PC-3 (cell line): ENCODE data around the gene WDR72. TPM values are rescaled to one million over a fixed set of nuclear protein-coding genes. Genes with fewer than 3 reads are reported as not detected.

Experiments used
- ATAC-seq: fragments of 200-7000 bp; cut with Tn5 transposase; 2 replicates; pipeline ENCODE4 v1.9.1; 2020; ENCODE audit warnings: mild to moderate bottlenecking, moderate library complexity
- BruUV-seq: library from RNA; stranded (reverse); fragments of 400-500 nt; replicated peaks from 2 replicates; lab custom pipeline; 2021; lab: Mats Ljungman, UMichigan
- CTCF ChIA-PET: fragments of 300-600 bp; sonication (Branson Sonifier 250); formaldehyde crosslinking; loops from one replicate; lab custom pipeline; 2022; ENCODE audit warnings: antibody characterized with exemption; lab: Charles Lee
- POLR2A ChIA-PET: fragments of 300-600 bp; sonication (Branson Sonifier 250); formaldehyde crosslinking; loops from one replicate; lab custom pipeline; 2022; ENCODE audit warnings: antibody characterized with exemption; ENCODE audit not compliant: unreplicated experiment; lab: Charles Lee
- DNase-seq: peaks from one replicate; pipeline ENCODE4 v3.0.0-alpha.2; 2015
- H2AFZ ChIP-seq: fragments of 300-600 bp; sonication (generic); 2 replicates; pipeline ENCODE4 v1.6.0; 2016; ENCODE audit warnings: antibody characterized with exemption, low read length
- H3F3A ChIP-seq: fragments of 300-600 bp; sonication (generic); one replicate; pipeline ENCODE4 v1.6.0; 2017; ENCODE audit warnings: antibody characterized with exemption, low read length, control low read depth, mild to moderate bottlenecking; ENCODE audit not compliant: unreplicated experiment
- H3K27ac ChIP-seq: fragments of 300-600 bp; sonication (generic); 2 replicates; pipeline ENCODE4 v1.5.1; 2016; ENCODE audit warnings: mild to moderate bottlenecking, low read length
- H3K27me3 ChIP-seq: fragments of 300-600 bp; sonication (generic); 2 replicates; pipeline ENCODE4 v1.6.1; 2016; ENCODE audit warnings: low read length, mixed read lengths
- H3K36me3 ChIP-seq: fragments of 300-600 bp; sonication (generic); 2 replicates; pipeline ENCODE4 v1.6.1; 2016; ENCODE audit warnings: low read depth, mixed run types, low read length, mixed read lengths
- H3K4me1 ChIP-seq: fragments of 300-600 bp; sonication (generic); 2 replicates; pipeline ENCODE4 v1.5.1; 2016; ENCODE audit warnings: low read length; ENCODE audit not compliant: insufficient read depth
- H3K4me2 ChIP-seq: fragments of 300-600 bp; sonication (generic); 2 replicates; pipeline ENCODE4 v1.6.0; 2016; ENCODE audit warnings: low read length
- H3K4me3 ChIP-seq: fragments of 300-600 bp; sonication (generic); 2 replicates; pipeline ENCODE4 v1.5.1; 2016; ENCODE audit warnings: mild to moderate bottlenecking, low read length, mixed read lengths
- H3K79me2 ChIP-seq: fragments of 300-600 bp; sonication (generic); 2 replicates; pipeline ENCODE4 v1.6.1; 2017; ENCODE audit warnings: low read length, mixed read lengths
- H3K9ac ChIP-seq: fragments of 300-600 bp; sonication (generic); 2 replicates; pipeline ENCODE4 v1.6.0; 2016; ENCODE audit warnings: mild to moderate bottlenecking, low read length
- H3K9me2 ChIP-seq: fragments of 300-600 bp; sonication (generic); replicated peaks from 2 replicates; pipeline ENCODE4 v1.6.1; 2016; ENCODE audit warnings: mixed run types, low read length, mixed read lengths
- H3K9me3 ChIP-seq: fragments of 300-600 bp; sonication (generic); 2 replicates; pipeline ENCODE4 v1.6.1; 2016; ENCODE audit warnings: low read length, mixed read lengths
- H4K20me1 ChIP-seq: fragments of 300-600 bp; sonication (generic); 2 replicates; pipeline ENCODE4 v1.6.1; 2016; ENCODE audit warnings: low read length, mixed read lengths
- CTCF ChIP-seq: fragments of 300-600 bp; sonication (generic); conservative IDR thresholded peaks from 2 replicates; pipeline ENCODE4 v1.5.1; 2017; ENCODE audit warnings: antibody characterized with exemption, low read depth, mild to moderate bottlenecking, low read length
- EZH2 ChIP-seq: fragments of 300-600 bp; sonication (generic); IDR thresholded peaks from one replicate; pipeline ENCODE4 v1.6.1; 2017; ENCODE audit warnings: antibody characterized with exemption, mild to moderate bottlenecking, low read length; ENCODE audit not compliant: unreplicated experiment
- EZH2phosphoT487 ChIP-seq: fragments of 300-600 bp; sonication (generic); IDR thresholded peaks from 2 replicates; pipeline ENCODE4 v1.6.1; 2018; ENCODE audit warnings: mild to moderate bottlenecking, antibody characterized with exemption, low read length, borderline replicate concordance
- intact Hi-C: fragments of 100-400 bp; cut with micrococcal nuclease; formaldehyde crosslinking; loops from 2 replicates; pipeline ENCODE4 v1.9.0; 2023
- total RNA-seq: library from RNA; depleted of rRNA; stranded (reverse); fragments of >200 nt; gene quantifications from 2 replicates; pipeline ENCODE4 v1.2.3, GENCODE V29; 2014

WDR72 gene
- total RNA-seq, 1 experiment from 2014 or later, result 5.9 TPM

GRCh38 chr15:53482055-53482454, 277.4 kb downstream of the WDR72 start:
- Histone ChIP-seq H3K79me2 (no peaks in the 10 kb centered on the region), H4K20me1 (no peaks in the 10 kb centered on the region), H3K4me1 (no peaks in the 10 kb centered on the region), H3K27me3 (peaks cover 45% of the 10 kb centered on the region), H3K9me3 (no peaks in the 10 kb centered on the region), H3K4me3 (no peak overlapping the region), H3F3A (no peaks in the 10 kb centered on the region), H2AFZ (no peak overlapping the region), H3K9ac (no peak overlapping the region), H3K27ac (no peak overlapping the region), H3K4me2 (no peak overlapping the region), H3K36me3 (no peaks in the 10 kb centered on the region), H3K9me2 (no peaks in the 10 kb centered on the region)
- POLR2A ChIA-PET, result no interaction called here
- ATAC-seq, result no peak
- DNase-seq, result no peak
- intact Hi-C loops, result no loop called here
- TF ChIP-seq EZH2phosphoT487 (no peak), CTCF (no peak), EZH2 (no peak)
- CTCF ChIA-PET, result no interaction called here
- no TSS peak for BruUV-seq

- Histone ChIP-seq H3K4me2 (no peak overlapping the region), H3K4me3 (no peak overlapping the region), H3K9me3 (no peaks in the 10 kb centered on the region), H3F3A (no peaks in the 10 kb centered on the region), H3K27me3 (peaks cover 26% of the 10 kb centered on the region), H3K27ac (no peak overlapping the region), H3K9ac (no peak overlapping the region), H3K36me3 (no peaks in the 10 kb centered on the region), H3K4me1 (no peaks in the 10 kb centered on the region), H4K20me1 (no peaks in the 10 kb centered on the region), H2AFZ (no peak overlapping the region), H3K79me2 (no peaks in the 10 kb centered on the region), H3K9me2 (no peaks in the 10 kb centered on the region)
- POLR2A ChIA-PET, result no interaction called here
- ATAC-seq (no peak), DNase-seq (no peak)
- TF ChIP-seq CTCF (no peak), EZH2 (no peak), EZH2phosphoT487 (no peak)
- intact Hi-C loops, result no loop called here
- CTCF ChIA-PET, result no interaction called here
- BruUV-seq, result no TSS peak
Observed at GRCh38 chr15:53477981-53478766, 281.3 kb downstream of the WDR72 start.

- no peak overlapping the region for H3K27ac ChIP-seq
- no peaks in the 10 kb centered on the region for H3K9me2 ChIP-seq
- no peaks in the 10 kb centered on the region for H4K20me1 ChIP-seq
- peaks cover 9% of the 10 kb centered on the region for H3K27me3 ChIP-seq
- ATAC-seq (no peak), DNase-seq (no peak)
- ChIA-PET CTCF (no interaction called here), POLR2A (no interaction called here)
- H3K4me2 ChIP-seq, result no peak overlapping the region
- H3K36me3 ChIP-seq, result no peaks in the 10 kb centered on the region
- H3K9ac ChIP-seq, result no peak overlapping the region
- H3K4me3 ChIP-seq, result no peak overlapping the region
- H2AFZ ChIP-seq, result no peak overlapping the region
- no peaks in the 10 kb centered on the region for H3K4me1 ChIP-seq
- no peaks in the 10 kb centered on the region for H3K9me3 ChIP-seq
- no peaks in the 10 kb centered on the region for H3F3A ChIP-seq
- H3K79me2 ChIP-seq, result no peaks in the 10 kb centered on the region
- no TSS peak for BruUV-seq
- TF ChIP-seq CTCF, result no peak
- no peak for TF ChIP-seq EZH2phosphoT487
- no peak for TF ChIP-seq EZH2
- intact Hi-C loops, result no loop called here
Observed at GRCh38 chr15:53473886-53474285, 285.6 kb downstream of the WDR72 start.
